Right atrium auricular region (tissue), 2 donors: ENCODE results near the gene ZNF296. TPM values are rescaled to one million over a fixed set of nuclear protein-coding genes. Genes with fewer than 3 reads are reported as not detected.

Experiments used
- DNase-seq: peaks from one replicate; pipeline ENCODE4 v3.0.0-alpha.2; 2019; ENCODE audit warnings: low spot score
- H3K27ac ChIP-seq, 2 donors: fragments of 200-600 bp; sonication (generic); 1 replicate in 1 of 2; 2 replicates in 1 of 2; pipeline ENCODE4 v1.5.1; 2016 to 2019
- H3K27me3 ChIP-seq, 2 donors: fragments of 200-600 bp; sonication (generic); one replicate each; pipeline versions ENCODE4 v1.5.1 to v1.6.0; 2017 to 2019
- H3K36me3 ChIP-seq: fragments of 200-600 bp; sonication (generic); one replicate; pipeline ENCODE4 v1.5.1; 2016
- H3K4me1 ChIP-seq, 2 donors: fragments of 200-600 bp; sonication (generic); one replicate each; pipeline versions ENCODE4 v1.5.1 to v1.6.0; 2017 to 2019
- H3K4me3 ChIP-seq, 2 donors: fragments of 200-600 bp; sonication (generic); 1 replicate in 1 of 2; 2 replicates in 1 of 2; pipeline ENCODE4 v1.5.1; 2017 to 2019; ENCODE audit warnings: mild to moderate bottlenecking in 1 of 2, moderate library complexity in 1 of 2
- H3K9me3 ChIP-seq, 2 donors: fragments of 200-600 bp; sonication (generic); one replicate each; pipeline ENCODE4 v1.5.1; 2019
- CTCF ChIP-seq, 2 donors: fragments of 200-600 bp; sonication (generic); IDR thresholded peaks; one replicate each; pipeline ENCODE4 v1.5.1; 2019; ENCODE audit warnings: antibody characterized with exemption in 2 of 2
- total RNA-seq, 2 donors: library from RNA; depleted of rRNA; stranded (reverse); fragments of >200 nt; gene quantifications; one replicate each; pipeline ENCODE4 v1.1.0, GENCODE V29; 2016

The ZNF296 gene
- total RNA-seq, 2 donors from 2014 or later = 0.43 TPM; not detected in 1

GRCh38 chr19:45115809-45116615, 39.7 kb upstream of the ZNF296 start:
- Histone ChIP-seq H3K27me3 (no peaks in the 10 kb centered on the region), H3K9me3 (no peaks in the 10 kb centered on the region), H3K4me3 (no peak overlapping the region), H3K4me1 (peaks cover 0 to 25% of the 10 kb centered on the region in 2 donors), H3K27ac (no peak overlapping the region), H3K36me3 (no peaks in the 10 kb centered on the region)
- TF ChIP-seq CTCF (IDR thresholded peaks at IDR 0.05) = no peak
- no peak for DNase-seq

- DNase-seq = no peak
- Histone ChIP-seq H3K27me3 (no peaks in the 10 kb centered on the region), H3K9me3 (no peaks in the 10 kb centered on the region), H3K36me3 (no peaks in the 10 kb centered on the region), H3K4me3 (no peak overlapping the region), H3K4me1 (peaks cover 0 to 29% of the 10 kb centered on the region in 2 donors), H3K27ac (no peak overlapping the region)
- no peak for TF ChIP-seq CTCF (IDR thresholded peaks at IDR 0.05)
These were observed 37.8 kb upstream of the ZNF296 start for GRCh38 chr19:45114116-45114515.

GRCh38 chr19:45113628-45114027, 37.4 kb upstream of the ZNF296 start:
- no peak for TF ChIP-seq CTCF (IDR thresholded peaks at IDR 0.05)
- H3K4me1 ChIP-seq = peaks cover 0 to 27% of the 10 kb centered on the region in 2 donors
- DNase-seq = no peak
- H3K9me3 ChIP-seq = no peaks in the 10 kb centered on the region
- no peaks in the 10 kb centered on the region for H3K36me3 ChIP-seq
- no peak overlapping the region for H3K27ac ChIP-seq
- no peaks in the 10 kb centered on the region for H3K27me3 ChIP-seq
- no peak overlapping the region for H3K4me3 ChIP-seq

- Histone ChIP-seq H3K9me3 (no peaks in the 10 kb centered on the region), H3K4me3 (no peak overlapping the region), H3K27me3 (no peaks in the 10 kb centered on the region), H3K36me3 (no peaks in the 10 kb centered on the region), H3K4me1 (peaks cover 0 to 13% of the 10 kb centered on the region in 2 donors), H3K27ac (no peak overlapping the region)
- no peak for TF ChIP-seq CTCF (IDR thresholded peaks at IDR 0.05)
- no peak for DNase-seq
These were observed 36.0 kb upstream of the ZNF296 start for GRCh38 chr19:45112111-45112827.

GRCh38 chr19:45110851-45111266, 34.6 kb upstream of the ZNF296 start:
- no peak overlapping the region for H3K27ac ChIP-seq
- H3K4me1 ChIP-seq = peaks cover 0 to 5% of the 10 kb centered on the region in 2 donors
- DNase-seq = no peak
- no peak for TF ChIP-seq CTCF (IDR thresholded peaks at IDR 0.05)
- H3K36me3 ChIP-seq = no peaks in the 10 kb centered on the region
- no peak overlapping the region for H3K4me3 ChIP-seq
- H3K9me3 ChIP-seq = no peaks in the 10 kb centered on the region
- H3K27me3 ChIP-seq = no peaks in the 10 kb centered on the region
